H4 (cell line): ENCODE results near the gene SGSM1. TPM values are rescaled to one million over a fixed set of nuclear protein-coding genes. Genes with fewer than 3 reads are reported as not detected.
"Not testable (repeated sequence)": the region's sequence is repeated elsewhere in the genome, so short reads cannot be mapped to it uniquely, and the experiment has no call there.

Experiments
- DNase-seq: peaks from one replicate; pipeline ENCODE4 v3.0.0-alpha.2; 2015; ENCODE audit warnings: low spot score
- total RNA-seq: library from RNA; depleted of rRNA; stranded (reverse); fragments of >200 nt; shearing (Covaris generic); gene quantifications from 2 replicates; pipeline ENCODE4 v1.2.3, GENCODE V29; 2014

SGSM1 gene
- total RNA-seq, 1 experiment from 2014 or later = 0.23 TPM

DNA sequence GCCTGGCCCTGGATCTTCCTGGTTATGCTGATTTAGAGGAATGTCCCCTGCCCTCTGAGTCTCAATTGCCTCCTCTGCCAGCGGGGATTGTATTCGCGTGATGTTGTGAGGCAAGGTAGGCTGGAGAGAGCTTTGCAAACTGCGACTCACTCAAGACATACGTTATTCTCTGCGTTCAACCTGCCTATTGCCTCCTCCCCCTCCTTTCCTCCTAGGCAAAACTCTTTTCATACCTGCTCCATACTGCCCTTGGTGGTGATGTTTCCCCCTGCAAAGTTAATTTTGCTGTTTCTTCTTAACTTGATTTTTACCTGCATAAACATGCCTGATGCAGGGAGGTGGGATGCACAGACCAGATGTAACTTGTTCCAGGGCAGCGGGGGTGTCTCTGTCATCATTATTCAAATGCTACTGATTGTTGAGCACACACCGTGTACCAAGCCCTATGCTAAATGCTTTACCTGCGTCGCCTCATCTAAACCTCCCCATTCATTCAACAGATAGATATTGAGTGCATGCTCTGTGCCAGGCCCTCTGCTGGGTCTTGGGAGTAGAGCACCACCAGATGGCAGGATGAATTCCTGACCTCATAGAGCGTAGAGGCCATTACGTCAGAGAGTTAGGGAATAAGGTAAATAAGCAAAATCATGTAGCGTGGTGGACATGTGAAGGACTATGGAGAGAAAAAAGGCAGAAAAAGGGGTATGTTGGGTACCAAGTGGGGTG, 29.0 kb downstream of the SGSM1 start:
- peak; percentile 48 for DNase-seq

DNA sequence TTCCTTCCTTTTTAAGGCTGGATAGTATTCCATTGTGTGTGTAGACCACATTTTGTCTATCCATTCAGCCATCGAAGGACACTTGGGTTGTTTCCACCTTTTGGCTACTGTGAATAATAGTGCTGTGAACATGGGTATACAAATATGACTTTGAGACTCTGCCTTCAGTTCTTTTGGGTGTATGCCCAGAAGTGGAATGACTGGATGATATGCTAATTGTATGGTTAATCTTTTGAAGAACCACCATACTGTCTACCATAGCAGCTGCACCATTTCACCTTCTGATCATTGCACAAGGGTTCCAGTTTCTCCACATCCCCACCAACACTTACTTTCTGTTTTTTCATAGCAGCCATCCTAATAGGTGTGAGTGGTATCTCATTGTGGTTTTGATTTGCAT, 30.3 kb downstream of the SGSM1 start:
- DNase-seq = no peak

DNA sequence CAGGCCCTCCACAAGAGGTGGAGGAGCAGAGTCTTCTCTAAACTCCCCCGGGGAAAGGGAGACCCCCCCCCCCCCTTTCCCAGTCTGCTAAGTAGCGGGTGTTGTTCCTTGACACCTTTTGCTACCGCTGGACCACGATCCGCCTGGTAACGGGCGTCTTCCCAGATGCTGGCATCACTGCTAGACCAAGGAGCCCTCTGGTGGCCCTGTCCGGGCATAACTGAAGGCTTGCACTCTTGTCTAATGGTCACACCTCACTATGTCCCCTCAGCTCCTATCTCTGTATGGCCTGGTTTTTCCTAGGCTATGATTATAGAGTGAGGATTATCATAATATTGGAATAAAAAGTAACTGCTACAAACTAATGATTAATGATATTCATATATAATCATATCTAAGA, 31.5 kb downstream of the SGSM1 start:
- not testable (repeated sequence) for DNase-seq

DNA sequence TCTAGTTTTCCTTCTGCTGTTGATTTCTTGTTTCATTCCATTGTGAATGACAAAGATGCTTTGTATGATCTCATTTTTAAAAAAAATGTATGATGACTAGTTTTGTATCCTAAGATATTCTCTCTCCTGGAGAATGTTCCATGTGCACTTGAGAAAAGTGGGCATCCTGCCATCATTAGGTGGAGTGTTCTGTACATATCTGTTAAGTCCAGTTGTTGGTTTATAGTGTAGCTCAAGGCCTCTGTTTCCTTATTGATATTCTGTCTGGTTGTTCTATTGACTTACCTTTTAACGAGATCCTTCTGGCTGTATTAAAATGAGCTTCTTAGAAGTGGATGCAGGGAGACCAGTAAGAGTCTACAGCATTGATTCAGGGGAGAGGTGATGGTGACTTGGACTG, 35.2 kb downstream of the SGSM1 start:
- no peak for DNase-seq

DNA sequence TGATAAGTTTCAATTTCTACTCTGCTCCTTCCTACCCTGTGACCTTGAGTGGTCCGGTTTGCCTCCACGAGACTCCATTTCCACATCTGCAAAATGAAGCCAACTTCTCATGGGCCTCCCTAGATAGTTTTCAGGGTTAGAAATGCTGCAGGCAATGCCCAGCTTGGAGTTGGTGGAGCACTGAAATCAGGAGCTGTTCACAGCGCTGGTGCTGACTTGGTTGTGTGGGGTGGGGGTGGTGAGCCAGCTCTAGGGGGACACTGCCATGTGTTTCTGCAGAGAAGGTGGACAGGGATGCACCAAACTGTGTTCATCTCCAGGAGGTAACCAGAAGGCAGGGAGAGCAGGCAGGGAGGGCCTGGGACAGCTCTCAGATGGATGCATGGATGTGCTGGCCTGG, 37.0 kb downstream of the SGSM1 start:
- DNase-seq = no peak

DNA sequence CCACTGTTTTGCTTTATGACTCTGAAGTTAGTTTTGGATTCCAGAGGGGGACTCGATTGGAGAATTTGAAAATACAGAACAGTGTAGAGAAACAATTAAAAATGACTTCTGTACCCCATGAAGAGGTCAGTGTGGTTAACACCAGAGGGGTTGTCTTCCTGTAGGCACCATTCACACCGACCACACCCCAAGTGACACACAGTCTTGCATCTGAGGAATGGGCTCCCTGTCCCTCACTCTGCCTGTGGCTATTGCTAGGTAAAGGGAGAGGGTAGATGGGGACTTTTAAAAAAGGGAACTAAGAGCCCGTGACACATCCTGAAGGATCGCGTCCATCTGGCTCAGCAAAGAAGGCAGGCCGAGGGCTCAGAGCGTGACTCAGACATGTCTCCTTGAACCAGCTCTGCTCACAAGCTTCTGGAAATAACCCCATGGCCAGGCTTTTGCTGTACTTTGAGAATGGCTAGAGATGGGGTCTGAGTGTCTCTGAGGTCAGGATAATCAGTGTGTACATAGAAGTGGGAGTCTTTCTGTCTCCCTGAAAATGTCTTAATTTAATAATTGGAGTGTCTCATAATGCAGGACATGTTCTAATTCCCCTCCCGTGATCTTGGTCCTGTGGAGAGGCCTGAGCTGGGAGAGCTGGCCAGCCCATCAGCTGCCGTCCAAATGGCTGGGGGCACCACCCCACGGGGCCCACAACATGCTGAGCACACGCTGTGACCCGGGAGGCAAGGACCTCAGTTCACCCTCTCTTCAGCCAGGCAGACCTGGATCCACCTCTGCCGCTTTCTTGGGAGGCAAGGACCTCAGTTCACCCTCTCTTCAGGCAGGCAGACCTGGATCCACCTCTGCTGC, 39.3 kb downstream of the SGSM1 start:
- DNase-seq = no peak

DNA sequence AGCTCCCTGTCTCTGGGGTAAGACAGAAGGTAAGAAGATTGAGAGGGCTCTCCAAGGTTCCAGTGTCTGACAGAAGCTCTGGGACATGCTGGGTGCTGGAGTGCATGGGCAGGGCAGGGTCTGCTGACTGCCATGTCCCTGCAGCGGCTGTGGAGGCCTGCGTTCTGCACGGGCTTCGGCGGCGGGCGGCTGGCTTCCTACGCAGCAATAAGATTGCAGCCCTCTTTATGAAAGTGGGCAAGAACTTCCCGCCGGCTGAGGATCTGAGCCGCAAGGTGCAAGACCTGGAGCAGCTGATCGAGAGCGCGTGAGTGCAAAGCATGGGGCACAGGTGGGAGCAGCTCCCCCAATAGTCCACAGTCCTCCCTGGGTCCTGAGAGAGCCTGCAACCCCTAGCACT, 41.5 kb downstream of the SGSM1 start:
- no peak for DNase-seq

DNA sequence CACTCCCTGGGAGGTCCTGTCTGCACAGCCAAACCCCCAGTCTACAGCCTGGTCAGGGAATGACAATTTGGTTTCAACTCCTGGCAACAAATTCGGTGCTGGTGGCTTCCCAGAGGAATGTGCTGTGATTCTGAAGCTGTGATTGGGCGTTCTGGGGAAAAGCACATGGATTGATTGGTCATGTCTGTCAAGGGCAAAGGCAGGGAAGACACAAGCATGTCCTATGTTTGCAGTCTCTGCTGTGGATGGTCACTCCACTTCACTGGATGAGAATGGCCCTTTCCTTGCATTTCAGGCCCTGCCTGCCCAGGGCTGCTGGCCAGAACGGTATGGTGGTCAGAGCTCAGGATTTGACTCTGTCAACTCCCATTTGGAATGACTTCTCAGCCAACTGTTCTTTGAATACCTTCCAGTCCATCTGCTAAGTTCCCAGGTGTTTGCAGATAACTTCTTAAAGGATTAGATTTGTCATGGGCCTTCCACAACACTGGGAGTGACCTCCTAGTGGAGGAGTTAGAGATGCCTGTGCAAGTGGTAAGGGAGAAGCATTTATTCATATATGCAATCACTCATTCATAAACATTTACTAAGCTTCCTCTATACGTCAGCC, 42.7 kb downstream of the SGSM1 start:
- DNase-seq = no peak

DNA sequence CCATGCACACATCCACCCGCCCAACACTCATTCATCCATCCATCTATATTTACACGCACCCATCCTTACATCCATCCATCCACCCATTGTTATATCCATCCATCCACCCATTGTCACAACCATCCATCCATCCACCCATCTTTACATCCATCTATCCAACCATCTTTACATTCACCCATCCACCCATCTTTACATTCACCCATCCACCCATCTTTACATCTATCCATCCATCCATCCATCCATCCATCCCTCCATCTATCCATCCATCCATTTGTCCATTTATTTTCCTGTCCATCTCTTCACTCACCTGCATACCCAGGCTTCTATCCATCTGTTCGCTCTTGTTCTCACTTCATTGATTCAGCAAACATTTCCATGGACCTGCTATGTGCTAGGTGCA, 49.8 kb downstream of the SGSM1 start:
- DNase-seq = no peak

DNA sequence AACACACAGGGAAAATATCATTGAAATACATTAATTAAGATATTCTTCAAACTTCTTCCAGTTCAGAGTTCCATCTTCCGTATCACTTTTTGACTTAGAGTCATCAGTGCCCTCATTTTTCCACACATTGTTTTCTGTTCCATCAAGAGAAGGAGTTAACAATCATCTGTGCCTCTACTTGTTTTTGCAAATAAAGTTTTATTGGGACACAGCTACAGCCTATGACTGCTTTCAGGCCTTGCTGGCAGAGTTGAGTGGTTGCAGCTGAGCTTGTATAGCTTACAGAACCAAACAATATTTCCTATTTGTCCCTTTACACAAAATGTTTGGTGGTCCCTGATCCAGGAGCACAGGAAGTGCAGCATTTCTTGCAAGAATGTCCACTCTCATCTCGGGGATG, 51.6 kb downstream of the SGSM1 start:
- no peak for DNase-seq

DNA sequence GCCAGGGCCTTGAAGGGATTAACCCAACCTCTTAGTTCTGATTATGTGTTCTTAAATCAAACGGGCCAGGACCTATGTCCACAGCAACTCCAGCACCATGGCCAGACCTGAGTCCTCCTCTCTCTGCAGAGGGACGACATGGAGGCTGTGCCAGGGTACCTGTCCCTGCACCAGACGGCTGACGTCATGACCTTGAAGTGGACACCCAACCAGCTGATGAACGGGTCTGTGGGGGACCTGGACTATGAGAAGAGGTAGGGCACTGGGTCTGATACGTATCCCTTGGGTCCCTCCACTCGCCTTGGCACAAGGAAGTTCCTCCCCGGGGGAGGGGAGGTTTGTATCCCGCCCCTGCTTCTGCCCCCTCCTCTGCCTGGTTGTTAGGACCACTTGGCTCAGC, 53.6 kb downstream of the SGSM1 start:
- no peak for DNase-seq

DNA sequence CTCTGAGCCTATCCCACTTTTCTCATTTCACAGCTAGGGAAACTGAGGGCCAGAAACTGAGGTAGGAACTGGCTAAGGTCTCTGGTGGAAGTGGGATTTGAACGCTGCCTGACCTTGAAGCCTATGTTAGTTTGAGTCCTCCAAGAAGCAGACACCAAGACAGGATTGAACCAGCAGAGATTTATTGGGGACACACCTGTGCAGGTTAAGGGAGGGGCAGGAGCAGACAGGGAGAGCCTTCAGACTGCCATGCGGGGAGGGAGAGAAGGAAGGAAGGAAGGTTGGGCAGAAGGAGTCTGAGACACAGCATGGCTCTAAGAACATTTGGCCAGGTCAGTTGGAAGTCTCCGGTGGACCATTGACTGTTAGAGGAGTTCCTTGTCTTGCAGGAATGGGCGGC, 59.5 kb downstream of the SGSM1 start:
- no peak for DNase-seq

DNA sequence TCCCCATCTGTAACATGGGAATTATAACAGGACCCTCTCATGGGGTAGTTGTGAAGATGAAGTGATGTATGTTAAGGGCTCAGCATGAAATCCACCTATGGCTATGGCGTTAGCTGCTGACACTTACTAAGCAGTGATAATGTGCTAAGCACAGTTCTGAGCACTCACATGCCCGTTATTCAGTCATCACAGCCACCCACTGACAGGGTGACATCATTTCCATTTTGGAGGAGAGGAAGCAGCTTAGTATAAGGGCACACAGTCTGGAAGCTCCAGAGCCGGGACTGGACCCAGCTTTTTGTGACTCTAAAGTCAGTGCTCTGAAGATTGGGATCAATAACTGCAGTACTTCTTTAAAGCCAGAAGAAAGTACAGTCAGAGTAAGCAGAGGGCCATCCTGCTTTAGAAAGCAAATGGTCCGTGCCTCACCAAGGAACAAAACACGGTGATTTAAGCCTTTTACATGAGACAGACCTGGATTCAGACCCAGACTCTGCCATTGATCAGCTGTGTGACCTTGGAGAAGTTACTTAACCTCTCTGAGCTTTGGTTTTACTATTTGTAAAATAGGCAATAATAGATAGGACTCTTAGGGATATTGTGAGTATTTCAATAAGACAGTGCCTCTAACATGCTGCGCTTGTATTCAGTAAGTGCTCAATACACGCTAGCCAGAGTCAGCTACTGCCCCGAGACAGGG, 61.5 kb downstream of the SGSM1 start:
- DNase-seq = no peak

DNA sequence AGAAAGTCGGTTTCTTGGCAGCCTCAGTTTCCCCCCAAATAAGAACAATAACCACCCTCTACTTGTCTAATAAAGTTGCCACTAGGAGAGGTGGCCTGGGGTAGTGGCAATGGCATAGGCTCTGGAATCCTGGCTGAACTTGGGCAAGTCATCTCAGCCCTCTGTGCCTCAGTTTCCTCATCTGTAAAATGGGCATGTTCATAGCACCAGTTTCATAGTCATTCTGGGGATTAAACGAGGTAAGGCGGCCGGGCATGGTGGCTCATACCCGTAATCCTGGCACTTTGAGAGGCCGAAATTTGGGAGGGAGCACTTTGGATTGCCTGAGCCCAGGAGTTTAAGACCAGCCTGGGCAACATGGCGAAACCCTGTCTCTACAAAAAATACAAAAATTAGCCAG, 63.0 kb downstream of the SGSM1 start:
- no peak for DNase-seq

DNA sequence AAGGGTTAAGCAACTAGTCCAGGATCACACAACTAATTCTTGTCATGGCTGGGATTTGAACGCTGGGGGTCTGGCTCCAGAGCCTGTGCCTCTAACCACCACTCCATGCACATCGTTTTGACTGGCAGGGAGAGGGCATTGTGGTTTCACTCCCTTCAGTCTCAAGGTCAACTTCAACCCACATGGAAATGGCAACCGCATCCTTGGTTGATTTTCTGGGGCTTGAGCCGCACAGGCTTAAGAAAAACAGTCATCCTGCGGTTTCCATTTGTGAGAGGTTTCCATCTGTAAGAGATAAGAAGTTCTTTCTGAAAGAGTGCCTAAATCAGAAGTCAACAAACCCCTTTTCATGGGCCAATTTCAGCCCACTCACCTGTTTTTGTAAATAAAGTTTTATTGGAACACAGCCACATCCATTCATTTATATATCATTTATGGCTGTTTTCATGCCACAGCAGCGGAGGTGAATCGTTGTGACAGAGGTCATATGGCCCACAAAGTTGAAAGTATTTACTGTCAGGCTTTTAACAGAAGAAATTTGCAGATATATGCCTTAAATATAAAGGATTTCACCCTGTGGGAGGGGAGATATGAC, 65.7 kb downstream of the SGSM1 start:
- peak; percentile 19 for DNase-seq

DNA sequence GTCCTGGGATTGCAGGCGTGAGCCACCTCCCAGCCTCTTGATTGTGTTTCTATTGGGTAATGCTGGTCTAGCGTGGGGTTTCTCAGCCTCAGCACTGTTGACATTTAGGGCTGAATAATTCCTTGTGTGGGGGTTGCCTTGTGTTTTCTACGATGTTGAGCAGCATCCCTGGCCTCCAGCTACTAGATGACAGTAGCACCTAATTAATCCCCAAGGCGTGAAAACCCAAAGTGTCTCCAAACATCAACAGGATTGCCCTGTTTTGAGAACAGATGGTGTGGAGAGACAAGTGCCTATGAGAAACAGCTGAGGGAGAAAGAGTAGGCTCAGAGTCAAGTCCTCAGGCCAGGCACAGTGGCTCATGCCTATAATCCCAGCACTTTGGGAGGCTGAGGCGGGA, 67.2 kb downstream of the SGSM1 start:
- no peak for DNase-seq

DNA sequence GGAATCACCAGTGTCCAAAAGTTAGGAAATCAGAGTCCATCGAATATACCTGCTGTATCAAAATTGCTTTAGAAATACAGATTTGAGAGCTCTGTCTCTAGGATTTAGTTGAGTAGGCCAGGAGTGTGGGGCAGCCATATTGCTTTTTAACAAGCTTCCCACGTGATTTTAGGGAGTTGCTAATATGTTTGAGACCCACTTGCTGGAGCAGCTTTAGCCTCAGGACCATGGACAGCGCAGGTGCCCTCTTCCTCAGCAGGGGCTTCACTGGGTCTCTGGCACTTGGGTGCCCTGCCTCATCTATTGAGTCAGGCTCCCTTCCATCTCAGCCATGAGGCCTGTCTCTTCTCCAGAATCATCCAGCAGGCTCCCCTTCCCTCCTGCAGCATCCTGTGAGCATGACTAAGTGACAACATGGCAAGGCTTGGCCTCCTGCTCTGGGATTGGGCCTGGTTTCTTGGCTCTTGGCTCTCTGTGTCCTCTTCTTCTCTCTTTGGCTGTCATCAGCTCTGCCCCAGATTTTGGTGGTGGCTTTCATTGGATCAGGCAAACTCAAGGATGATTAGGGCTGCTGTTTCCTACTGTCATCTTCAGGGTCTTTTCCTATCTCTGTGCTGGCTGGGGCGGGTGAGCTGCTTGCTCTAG, 70.0 kb downstream of the SGSM1 start:
- DNase-seq = no peak

DNA sequence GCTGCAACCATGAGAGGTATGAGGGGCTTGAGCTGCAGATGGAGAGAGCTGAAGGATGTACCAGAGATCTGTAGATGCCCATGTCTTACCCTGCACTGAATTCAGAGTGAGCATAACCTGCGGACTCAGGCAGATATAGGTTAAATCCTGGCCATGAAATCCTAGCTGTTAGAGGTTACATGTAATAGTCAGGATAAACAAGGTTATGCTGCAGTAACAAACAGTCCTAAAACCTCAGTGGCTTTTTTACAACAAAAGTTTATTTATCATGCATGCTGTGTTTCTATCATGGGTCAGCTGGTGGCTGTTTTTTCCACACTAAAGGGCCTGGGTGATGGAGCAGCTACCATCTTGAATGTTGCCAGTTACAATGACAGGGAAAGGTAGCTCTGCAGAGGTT, 70.7 kb downstream of the SGSM1 start:
- DNase-seq = no peak

DNA sequence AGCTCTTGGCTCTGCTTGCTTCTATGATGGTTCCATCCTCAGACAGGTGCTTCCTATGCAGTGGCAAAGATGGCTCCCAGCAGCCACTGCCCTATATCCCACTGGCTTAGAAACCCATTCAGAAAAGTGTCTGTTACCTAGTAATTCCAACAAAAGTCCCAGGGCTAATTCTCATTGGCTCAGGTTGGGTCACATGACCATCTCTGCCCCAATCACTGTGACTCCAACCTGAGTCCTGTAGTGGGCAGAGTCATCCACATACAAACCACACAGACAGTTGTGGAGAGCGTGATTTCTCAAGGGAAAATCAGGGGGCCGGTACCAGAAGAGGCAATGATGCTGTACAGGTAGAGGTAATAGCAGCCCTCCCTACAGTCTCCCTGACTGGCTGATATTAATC, 73.0 kb downstream of the SGSM1 start:
- DNase-seq = no peak

DNA sequence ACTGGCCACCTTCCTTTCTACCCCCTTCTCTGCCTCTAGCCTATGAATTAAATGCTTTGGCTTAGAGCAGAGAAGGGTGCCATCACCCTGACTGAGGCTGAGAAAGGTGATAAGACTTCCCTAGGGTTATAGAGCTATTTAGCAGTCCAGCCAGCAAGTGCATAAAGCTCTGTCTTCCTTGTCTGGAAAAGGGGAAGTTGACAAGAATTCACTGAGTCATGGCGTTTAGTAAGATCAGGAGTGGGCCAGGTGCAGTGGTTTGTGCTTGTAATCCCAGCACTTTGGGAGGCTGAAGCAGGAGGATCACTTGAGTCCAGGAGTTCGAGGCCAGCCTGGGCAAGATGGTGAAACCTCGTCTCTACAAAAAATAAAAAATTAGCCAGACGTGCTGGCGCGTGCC, 77.4 kb downstream of the SGSM1 start:
- no peak for DNase-seq

DNA sequence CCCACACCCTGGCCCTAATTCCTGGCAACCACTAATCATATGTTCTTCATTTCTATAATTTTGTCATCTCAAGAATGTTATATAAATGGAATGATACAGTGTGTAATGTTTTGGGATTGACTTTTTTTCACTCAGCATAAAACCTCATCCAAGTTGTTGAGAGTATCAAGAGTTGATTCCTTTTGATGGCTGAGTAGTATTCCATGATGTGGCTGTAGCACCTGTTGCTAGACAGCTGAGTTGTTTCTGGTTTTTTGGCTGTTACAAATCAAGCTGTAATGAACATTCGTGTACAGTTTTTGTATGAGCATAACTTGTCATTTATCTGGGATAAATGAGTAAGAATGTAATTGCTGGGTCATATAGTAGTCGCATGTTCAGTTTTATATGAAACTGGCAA, 81.2 kb downstream of the SGSM1 start:
- DNase-seq = no peak
